ENCODE results near the gene ZFP64.
"Not testable (repeated sequence)": the region's sequence is repeated elsewhere in the genome, so short reads cannot be mapped to it uniquely, and the experiment has no call there.

The ZFP64 gene

GRCh38 chr20:52201395-52201794 is 9.8 kb upstream of the ZFP64 start:
- DNase-seq: peak; percentile 75

GRCh38 chr20:52200870-52201269 is 9.3 kb upstream of the ZFP64 start:
- DNase-seq: peak; percentile 30

GRCh38 chr20:52196845-52197244 is 5.3 kb upstream of the ZFP64 start:
- no peak for DNase-seq

- DNase-seq: no peak
Measured at GRCh38 chr20:52193886-52194545, 2.4 kb upstream of the ZFP64 start.

- DNase-seq: no peak
Measured at GRCh38 chr20:52193133-52193532, 1.6 kb upstream of the ZFP64 start.

GRCh38 chr20:52192719-52193007 is 1.1 kb upstream of the ZFP64 start:
- DNase-seq: not testable (repeated sequence)

- DNase-seq: peak; percentile 71
Measured at GRCh38 chr20:52191916-52192718, 538 bp upstream of the ZFP64 start.

GRCh38 chr20:52190437-52191131 is 995 bp downstream of the ZFP64 start:
- DNase-seq: peak; percentile 51

- DNase-seq: no peak
Measured at GRCh38 chr20:52181766-52182165, 9.8 kb downstream of the ZFP64 start.

GRCh38 chr20:52180180-52180840 is 11.3 kb downstream of the ZFP64 start:
- no peak for DNase-seq

GRCh38 chr20:52179331-52180179 is 12.0 kb downstream of the ZFP64 start:
- DNase-seq: no peak

GRCh38 chr20:52178691-52179090 is 12.9 kb downstream of the ZFP64 start:
- DNase-seq: no peak

- DNase-seq: no peak
Measured at GRCh38 chr20:52175840-52176239, 15.7 kb downstream of the ZFP64 start.

- DNase-seq: no peak
Measured at GRCh38 chr20:52172392-52173047, 19.1 kb downstream of the ZFP64 start.

GRCh38 chr20:52171025-52171424 is 20.6 kb downstream of the ZFP64 start:
- no peak for DNase-seq

GRCh38 chr20:52168116-52168515 is 23.5 kb downstream of the ZFP64 start:
- no peak for DNase-seq

GRCh38 chr20:52167232-52167840 is 24.2 kb downstream of the ZFP64 start:
- DNase-seq: no peak

GRCh38 chr20:52166150-52166549 is 25.4 kb downstream of the ZFP64 start:
- DNase-seq: no peak

- no peak for DNase-seq
Measured at GRCh38 chr20:52160621-52161204, 30.9 kb downstream of the ZFP64 start.

- no peak for DNase-seq
Measured at GRCh38 chr20:52160049-52160570, 31.5 kb downstream of the ZFP64 start.

- no peak for DNase-seq
Measured at GRCh38 chr20:52154575-52154974, 37.0 kb downstream of the ZFP64 start.

Measured in NCI-H146 (cell line).